Vagina (tissue), 2 donors: Measurements from ENCODE around the gene NHERF2.

Experiments used
- POLR2A ChIP-seq, 2 donors: fragments of 450-650 bp; IDR thresholded peaks; one replicate each; pipeline ENCODE4 v1.6.1; 2017; ENCODE audit warnings: antibody characterized with exemption in 2 of 2, mild to moderate bottlenecking in 2 of 2, moderate library complexity in 2 of 2
- TF ChIP-seq, protein P1 (sequence below), 3 experiments: fragments of 450-650 bp in 2 of 3; fragments of 200-600 bp in 1 of 3; sonication (generic) in 1 of 3; IDR thresholded peaks; one replicate each; pipeline ENCODE4 v1.5.1; 2017 to 2019; ENCODE audit warnings: antibody characterized with exemption in 3 of 3, mild to moderate bottlenecking in 2 of 3, moderate library complexity in 2 of 3

DNA sequence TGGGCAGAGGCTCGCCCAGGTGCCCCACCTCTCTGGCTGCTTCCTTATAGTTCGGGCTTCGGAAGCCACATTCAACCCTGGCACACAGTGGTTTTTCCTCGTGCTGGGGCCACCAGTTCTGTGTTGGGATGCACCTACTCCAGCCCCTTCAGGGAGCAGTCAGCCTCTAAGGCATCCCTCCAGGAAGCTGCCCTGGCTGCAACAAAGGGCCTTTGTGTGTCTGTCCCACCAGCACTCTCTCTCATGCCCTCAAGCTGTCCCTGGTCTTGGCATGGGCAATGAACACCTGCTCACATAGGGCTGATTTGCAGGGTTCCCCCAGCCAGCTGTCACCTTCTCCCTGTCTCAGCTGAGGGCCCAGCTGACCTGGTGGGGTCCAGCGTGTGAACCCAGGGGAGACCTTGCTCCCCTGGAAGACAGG lies 44.7 kb upstream of the NHERF2 start:
- no peak for TF ChIP-seq POLR2A (IDR thresholded peaks at IDR 0.05)
- TF ChIP-seq, protein P1, sequence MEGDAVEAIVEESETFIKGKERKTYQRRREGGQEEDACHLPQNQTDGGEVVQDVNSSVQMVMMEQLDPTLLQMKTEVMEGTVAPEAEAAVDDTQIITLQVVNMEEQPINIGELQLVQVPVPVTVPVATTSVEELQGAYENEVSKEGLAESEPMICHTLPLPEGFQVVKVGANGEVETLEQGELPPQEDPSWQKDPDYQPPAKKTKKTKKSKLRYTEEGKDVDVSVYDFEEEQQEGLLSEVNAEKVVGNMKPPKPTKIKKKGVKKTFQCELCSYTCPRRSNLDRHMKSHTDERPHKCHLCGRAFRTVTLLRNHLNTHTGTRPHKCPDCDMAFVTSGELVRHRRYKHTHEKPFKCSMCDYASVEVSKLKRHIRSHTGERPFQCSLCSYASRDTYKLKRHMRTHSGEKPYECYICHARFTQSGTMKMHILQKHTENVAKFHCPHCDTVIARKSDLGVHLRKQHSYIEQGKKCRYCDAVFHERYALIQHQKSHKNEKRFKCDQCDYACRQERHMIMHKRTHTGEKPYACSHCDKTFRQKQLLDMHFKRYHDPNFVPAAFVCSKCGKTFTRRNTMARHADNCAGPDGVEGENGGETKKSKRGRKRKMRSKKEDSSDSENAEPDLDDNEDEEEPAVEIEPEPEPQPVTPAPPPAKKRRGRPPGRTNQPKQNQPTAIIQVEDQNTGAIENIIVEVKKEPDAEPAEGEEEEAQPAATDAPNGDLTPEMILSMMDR (IDR thresholded peaks at IDR 0.05) = no peak
